ENCODE measurements around the gene FAM163A.

Gene FAM163A

GRCh38 chr1:179770887-179771502, 27.9 kb downstream of the FAM163A start:
- no peak for DNase-seq (ENCODE audit: insufficient read length, low spot score)
- TF ChIP-seq PAX5 (IDR thresholded peaks at IDR 0.05; ENCODE audit: insufficient read depth, low read length, severe bottlenecking) (no peak), TAF1 (IDR thresholded peaks at IDR 0.05; ENCODE audit: low read depth, low read length) (no peak), SPI1 (IDR thresholded peaks at IDR 0.05; ENCODE audit: low read depth, low read length) (no peak), POLR2AphosphoS5 (IDR thresholded peaks at IDR 0.05; ENCODE audit: low read depth, low read length) (no peak), POLR2A (IDR thresholded peaks at IDR 0.05; ENCODE audit: low read depth, low read length) (no peak), POU2F2 (IDR thresholded peaks at IDR 0.05; ENCODE audit: low read depth, low read length) (no peak)
- no peak for FAIRE-seq

- TF ChIP-seq PAX5 (IDR thresholded peaks at IDR 0.05; ENCODE audit: insufficient read depth, low read length, severe bottlenecking) = no peak
- TF ChIP-seq POLR2A (IDR thresholded peaks at IDR 0.05; ENCODE audit: low read depth, low read length) = no peak
- TF ChIP-seq POU2F2 (IDR thresholded peaks at IDR 0.05; ENCODE audit: low read depth, low read length) = no peak
- no peak for TF ChIP-seq POLR2AphosphoS5 (IDR thresholded peaks at IDR 0.05; ENCODE audit: low read depth, low read length)
- TF ChIP-seq TAF1 (IDR thresholded peaks at IDR 0.05; ENCODE audit: low read depth, low read length) = no peak
- no peak for TF ChIP-seq SPI1 (IDR thresholded peaks at IDR 0.05; ENCODE audit: low read depth, low read length)
- DNase-seq (ENCODE audit: insufficient read length, low spot score) (no peak), FAIRE-seq (no peak)
These were observed 30.2 kb downstream of the FAM163A start for GRCh38 chr1:179773264-179773663.

GRCh38 chr1:179774000-179774399, 30.9 kb downstream of the FAM163A start:
- DNase-seq (ENCODE audit: insufficient read length, low spot score) (no peak), FAIRE-seq (no peak)
- TF ChIP-seq TAF1 (IDR thresholded peaks at IDR 0.05; ENCODE audit: low read depth, low read length) (no peak), POLR2A (IDR thresholded peaks at IDR 0.05; ENCODE audit: low read depth, low read length) (no peak), POLR2AphosphoS5 (IDR thresholded peaks at IDR 0.05; ENCODE audit: low read depth, low read length) (no peak), SPI1 (IDR thresholded peaks at IDR 0.05; ENCODE audit: low read depth, low read length) (no peak), POU2F2 (IDR thresholded peaks at IDR 0.05; ENCODE audit: low read depth, low read length) (no peak), PAX5 (IDR thresholded peaks at IDR 0.05; ENCODE audit: insufficient read depth, low read length, severe bottlenecking) (no peak)

DNA sequence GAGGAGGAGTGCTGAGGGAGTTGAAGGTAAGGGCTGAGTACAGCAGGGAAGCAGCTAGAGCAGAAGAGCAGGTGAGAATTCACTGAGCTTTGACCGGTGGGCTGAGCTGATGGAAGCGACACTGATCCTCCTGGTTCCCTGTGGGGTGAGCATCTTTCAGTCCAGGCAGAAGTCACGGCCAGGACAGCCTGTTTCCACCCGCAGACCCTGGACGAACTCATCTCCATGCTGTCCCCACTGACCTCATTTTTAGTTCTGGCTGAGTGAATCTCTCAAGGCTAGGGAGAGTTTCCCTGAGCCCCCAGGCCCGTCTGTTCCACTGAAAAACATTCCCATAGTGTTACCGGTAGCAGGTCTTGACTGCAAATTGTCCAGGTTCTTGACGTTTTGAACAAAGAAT, 31.5 kb downstream of the FAM163A start:
- TF ChIP-seq PAX5 (IDR thresholded peaks at IDR 0.05; ENCODE audit: insufficient read depth, low read length, severe bottlenecking) (no peak), POLR2A (IDR thresholded peaks at IDR 0.05; ENCODE audit: low read depth, low read length) (no peak), POLR2AphosphoS5 (IDR thresholded peaks at IDR 0.05; ENCODE audit: low read depth, low read length) (no peak), SPI1 (IDR thresholded peaks at IDR 0.05; ENCODE audit: low read depth, low read length) (no peak), POU2F2 (IDR thresholded peaks at IDR 0.05; ENCODE audit: low read depth, low read length) (no peak), TAF1 (IDR thresholded peaks at IDR 0.05; ENCODE audit: low read depth, low read length) (no peak)
- FAIRE-seq (no peak), DNase-seq (ENCODE audit: insufficient read length, low spot score) (no peak)

GRCh38 chr1:179775009-179775408, 31.9 kb downstream of the FAM163A start:
- FAIRE-seq (no peak), DNase-seq (ENCODE audit: insufficient read length, low spot score) (no peak)
- no peak for TF ChIP-seq TAF1 (IDR thresholded peaks at IDR 0.05; ENCODE audit: low read depth, low read length)
- TF ChIP-seq POLR2AphosphoS5 (IDR thresholded peaks at IDR 0.05; ENCODE audit: low read depth, low read length) = no peak
- no peak for TF ChIP-seq SPI1 (IDR thresholded peaks at IDR 0.05; ENCODE audit: low read depth, low read length)
- no peak for TF ChIP-seq POLR2A (IDR thresholded peaks at IDR 0.05; ENCODE audit: low read depth, low read length)
- no peak for TF ChIP-seq PAX5 (IDR thresholded peaks at IDR 0.05; ENCODE audit: insufficient read depth, low read length, severe bottlenecking)
- no peak for TF ChIP-seq POU2F2 (IDR thresholded peaks at IDR 0.05; ENCODE audit: low read depth, low read length)

GRCh38 chr1:179776831-179777230, 33.7 kb downstream of the FAM163A start:
- TF ChIP-seq POU2F2 (IDR thresholded peaks at IDR 0.05; ENCODE audit: low read depth, low read length) = no peak
- TF ChIP-seq POLR2AphosphoS5 (IDR thresholded peaks at IDR 0.05; ENCODE audit: low read depth, low read length) = no peak
- no peak for TF ChIP-seq POLR2A (IDR thresholded peaks at IDR 0.05; ENCODE audit: low read depth, low read length)
- FAIRE-seq (no peak), DNase-seq (ENCODE audit: insufficient read length, low spot score) (no peak)

DNA sequence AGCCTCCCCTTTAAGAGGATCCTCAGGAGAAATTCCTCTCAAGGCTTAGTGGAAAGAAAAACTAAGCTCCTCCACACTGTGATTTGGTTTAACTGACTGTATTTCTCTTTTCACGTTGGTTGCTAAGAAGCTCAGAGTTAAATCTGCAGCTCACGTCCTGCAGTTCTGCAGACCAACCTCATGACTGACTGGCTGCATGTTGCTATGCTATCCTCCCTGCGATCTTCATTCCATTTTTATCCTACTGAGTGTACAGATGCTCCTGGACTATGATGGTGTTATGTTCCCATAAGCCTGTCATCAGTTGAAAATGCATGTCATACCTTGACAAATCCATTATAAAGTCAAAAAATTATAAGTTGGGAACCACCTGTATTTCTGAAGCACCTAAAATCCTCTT, 34.6 kb downstream of the FAM163A start:
- no peak for FAIRE-seq
- DNase-seq (ENCODE audit: insufficient read length, low spot score) = no peak
- TF ChIP-seq POLR2AphosphoS5 (IDR thresholded peaks at IDR 0.05; ENCODE audit: low read depth, low read length) (no peak), POU2F2 (IDR thresholded peaks at IDR 0.05; ENCODE audit: low read depth, low read length) (no peak), TAF1 (IDR thresholded peaks at IDR 0.05; ENCODE audit: low read depth, low read length) (no peak), PAX5 (IDR thresholded peaks at IDR 0.05; ENCODE audit: insufficient read depth, low read length, severe bottlenecking) (no peak), POLR2A (IDR thresholded peaks at IDR 0.05; ENCODE audit: low read depth, low read length) (no peak)

DNA sequence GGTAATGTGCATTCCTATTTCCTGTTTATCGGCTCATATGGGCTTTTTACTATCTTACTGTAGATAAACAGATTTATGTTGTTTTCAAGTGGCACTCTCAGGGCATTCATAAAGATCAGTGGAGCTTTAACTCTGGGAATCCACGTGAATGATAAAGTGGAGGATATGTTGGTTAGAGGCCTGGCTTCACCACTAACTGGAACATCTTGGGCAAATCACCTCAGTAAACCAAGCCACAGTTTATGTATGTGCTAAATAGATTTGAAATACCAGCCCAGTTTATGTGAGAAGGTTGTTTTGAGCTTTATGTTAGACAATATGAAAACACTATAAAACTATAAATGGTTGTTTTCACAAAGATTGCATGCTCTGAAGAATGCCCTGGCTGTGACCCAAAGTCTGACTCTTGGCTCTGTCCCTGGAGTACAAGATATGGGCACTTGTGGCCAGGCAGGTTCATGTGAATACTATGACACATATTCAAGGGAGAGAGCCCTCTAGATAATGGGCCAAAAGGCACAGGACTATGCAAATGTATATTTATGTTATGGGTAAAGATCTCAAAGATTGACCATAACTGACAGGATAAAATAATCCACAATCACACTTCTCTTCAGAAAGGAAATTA, 36.7 kb downstream of the FAM163A start:
- no peak for DNase-seq (ENCODE audit: insufficient read length, low spot score)
- no peak for FAIRE-seq
- TF ChIP-seq TAF1 (IDR thresholded peaks at IDR 0.05; ENCODE audit: low read depth, low read length) (no peak), POLR2AphosphoS5 (IDR thresholded peaks at IDR 0.05; ENCODE audit: low read depth, low read length) (no peak), SPI1 (IDR thresholded peaks at IDR 0.05; ENCODE audit: low read depth, low read length) (no peak), POU2F2 (IDR thresholded peaks at IDR 0.05; ENCODE audit: low read depth, low read length) (no peak), POLR2A (IDR thresholded peaks at IDR 0.05; ENCODE audit: low read depth, low read length) (no peak)

DNA sequence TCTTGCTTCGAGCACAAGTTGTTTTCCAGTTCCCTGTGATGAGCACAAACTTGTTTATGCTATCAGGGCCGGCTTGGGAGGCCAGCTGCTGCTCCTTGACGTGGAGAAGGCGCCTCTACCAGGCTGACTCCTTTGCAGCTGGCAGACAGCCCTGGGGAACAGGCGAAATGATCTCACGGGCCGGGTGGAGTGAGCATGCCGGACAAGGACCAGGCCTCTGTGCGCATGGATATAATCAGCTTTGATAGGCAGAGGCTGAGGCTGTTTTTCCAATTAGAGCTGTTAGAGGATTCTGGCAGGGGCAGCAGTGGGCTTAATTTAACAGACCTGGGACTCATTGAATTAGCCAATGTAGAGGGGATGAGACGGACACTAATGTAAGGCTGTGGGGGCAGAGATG, 38.9 kb downstream of the FAM163A start:
- FAIRE-seq (no peak), DNase-seq (ENCODE audit: insufficient read length, low spot score) (no peak)
- TF ChIP-seq TAF1 (IDR thresholded peaks at IDR 0.05; ENCODE audit: low read depth, low read length) (no peak), POLR2A (IDR thresholded peaks at IDR 0.05; ENCODE audit: low read depth, low read length) (no peak), POU2F2 (IDR thresholded peaks at IDR 0.05; ENCODE audit: low read depth, low read length) (no peak), POLR2AphosphoS5 (IDR thresholded peaks at IDR 0.05; ENCODE audit: low read depth, low read length) (no peak), PAX5 (IDR thresholded peaks at IDR 0.05; ENCODE audit: insufficient read depth, low read length, severe bottlenecking) (no peak), SPI1 (IDR thresholded peaks at IDR 0.05; ENCODE audit: low read depth, low read length) (no peak)

- TF ChIP-seq SPI1 (IDR thresholded peaks at IDR 0.05; ENCODE audit: low read depth, low read length) = no peak
- TF ChIP-seq TAF1 (IDR thresholded peaks at IDR 0.05; ENCODE audit: low read depth, low read length) = no peak
- TF ChIP-seq POU2F2 (IDR thresholded peaks at IDR 0.05; ENCODE audit: low read depth, low read length) = no peak
- TF ChIP-seq PAX5 (IDR thresholded peaks at IDR 0.05; ENCODE audit: insufficient read depth, low read length, severe bottlenecking) = no peak
- no peak for TF ChIP-seq POLR2AphosphoS5 (IDR thresholded peaks at IDR 0.05; ENCODE audit: low read depth, low read length)
- TF ChIP-seq POLR2A (IDR thresholded peaks at IDR 0.05; ENCODE audit: low read depth, low read length) = no peak
- FAIRE-seq = no peak
These were observed 41.9 kb downstream of the FAM163A start for GRCh38 chr1:179785031-179785431.

More at GRCh38 chr1:179785031-179785431, 41.9 kb downstream of the FAM163A start:
- DNase-seq (ENCODE audit: insufficient read length, low spot score) = no peak

Data from GM12891 (cell line).